Measurements from ENCODE around the gene THRA.
"Not testable (repeated sequence)": the region's sequence is repeated elsewhere in the genome, so short reads cannot be mapped to it uniquely, and the experiment has no call there.

DNA sequence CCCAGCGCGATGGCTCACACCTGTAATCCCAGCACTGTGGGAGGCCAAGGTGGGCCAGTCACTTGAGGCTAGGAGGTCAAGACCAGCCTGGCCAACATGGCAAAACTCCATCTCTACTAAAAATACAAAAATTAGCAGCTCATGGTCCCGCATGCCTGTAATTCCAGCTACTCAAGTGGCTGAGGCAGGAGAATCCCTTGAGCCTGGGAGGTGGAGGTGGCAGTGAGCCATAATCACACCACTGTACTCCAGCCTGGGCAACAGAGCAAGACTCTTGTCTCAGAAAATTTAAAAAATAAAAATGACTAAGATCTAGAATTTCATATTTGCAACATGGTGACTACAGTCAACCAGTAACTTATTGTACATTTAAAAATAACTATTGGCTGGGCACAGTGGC, 80.4 kb downstream of the THRA start:
- TF ChIP-seq POLR2A (IDR thresholded peaks at IDR 0.05) = not testable (repeated sequence)
- TF ChIP-seq, protein P1, sequence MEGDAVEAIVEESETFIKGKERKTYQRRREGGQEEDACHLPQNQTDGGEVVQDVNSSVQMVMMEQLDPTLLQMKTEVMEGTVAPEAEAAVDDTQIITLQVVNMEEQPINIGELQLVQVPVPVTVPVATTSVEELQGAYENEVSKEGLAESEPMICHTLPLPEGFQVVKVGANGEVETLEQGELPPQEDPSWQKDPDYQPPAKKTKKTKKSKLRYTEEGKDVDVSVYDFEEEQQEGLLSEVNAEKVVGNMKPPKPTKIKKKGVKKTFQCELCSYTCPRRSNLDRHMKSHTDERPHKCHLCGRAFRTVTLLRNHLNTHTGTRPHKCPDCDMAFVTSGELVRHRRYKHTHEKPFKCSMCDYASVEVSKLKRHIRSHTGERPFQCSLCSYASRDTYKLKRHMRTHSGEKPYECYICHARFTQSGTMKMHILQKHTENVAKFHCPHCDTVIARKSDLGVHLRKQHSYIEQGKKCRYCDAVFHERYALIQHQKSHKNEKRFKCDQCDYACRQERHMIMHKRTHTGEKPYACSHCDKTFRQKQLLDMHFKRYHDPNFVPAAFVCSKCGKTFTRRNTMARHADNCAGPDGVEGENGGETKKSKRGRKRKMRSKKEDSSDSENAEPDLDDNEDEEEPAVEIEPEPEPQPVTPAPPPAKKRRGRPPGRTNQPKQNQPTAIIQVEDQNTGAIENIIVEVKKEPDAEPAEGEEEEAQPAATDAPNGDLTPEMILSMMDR (IDR thresholded peaks at IDR 0.05) = not testable (repeated sequence)
